WERI-Rb-1 (cell line): ENCODE data around the gene TEDC1.

ENCODE experiments used
- DNase-seq: peaks from one replicate; pipeline ENCODE4 v3.0.0-alpha.2; 2020
- H3K27ac ChIP-seq: fragments of 250-450 bp; sonication (Bioruptor Pico); 2 replicates; pipeline ENCODE4 v1.5.1; 2020; ENCODE audit warnings: mild to moderate bottlenecking, moderate library complexity
- H3K27me3 ChIP-seq: fragments of 250-450 bp; sonication (Bioruptor Pico); 2 replicates; pipeline ENCODE4 v1.5.1; 2021; ENCODE audit warnings: mild to moderate bottlenecking, low read depth, moderate library complexity; ENCODE audit not compliant: insufficient read depth, severe bottlenecking
- H3K36me3 ChIP-seq: fragments of 250-450 bp; sonication (Bioruptor Pico); 2 replicates; pipeline ENCODE4 v1.5.1; 2020; ENCODE audit warnings: mild to moderate bottlenecking, moderate library complexity
- H3K4me3 ChIP-seq: 2 replicates; pipeline ENCODE4 v1.5.1; 2011; ENCODE audit warnings: low read depth, mild to moderate bottlenecking, control low read depth, low read length
- H3K9me3 ChIP-seq: fragments of 250-450 bp; sonication (Bioruptor Pico); 2 replicates; pipeline ENCODE4 v1.5.1; 2021; ENCODE audit warnings: mild to moderate bottlenecking, moderate library complexity; ENCODE audit not compliant: severe bottlenecking
- CTCF ChIP-seq: IDR thresholded peaks from 2 replicates; pipeline ENCODE4 v1.5.1; 2011; ENCODE audit warnings: low read depth, mild to moderate bottlenecking, control low read depth, inconsistent platforms, low read length

Gene TEDC1

GRCh38 chr14:105460616-105461015, 30.4 kb upstream of the TEDC1 start:
- peaks cover 73% of the 10 kb centered on the region for H3K36me3 ChIP-seq
- H3K9me3 ChIP-seq = no peaks in the 10 kb centered on the region

GRCh38 chr14:105461903-105462302, 29.1 kb upstream of the TEDC1 start:
- DNase-seq = no peak
- peaks cover 65% of the 10 kb centered on the region for H3K36me3 ChIP-seq
- H3K27ac ChIP-seq = no peak overlapping the region

More at GRCh38 chr14:105460616-105461015, 30.4 kb upstream of the TEDC1 start:
- DNase-seq = no peak
- no peak overlapping the region for H3K27ac ChIP-seq
- no peak overlapping the region for H3K4me3 ChIP-seq
- TF ChIP-seq CTCF = no peak
- H3K27me3 ChIP-seq = no peaks in the 10 kb centered on the region

GRCh38 chr14:105464501-105464900, 26.5 kb upstream of the TEDC1 start:
- Histone ChIP-seq H3K27me3 (no peaks in the 10 kb centered on the region), H3K27ac (no peak overlapping the region), H3K4me3 (no peak overlapping the region), H3K36me3 (peaks cover 73% of the 10 kb centered on the region), H3K9me3 (no peaks in the 10 kb centered on the region)
- no peak for DNase-seq
- TF ChIP-seq CTCF = no peak

More at GRCh38 chr14:105461903-105462302, 29.1 kb upstream of the TEDC1 start:
- TF ChIP-seq CTCF = no peak
- no peak overlapping the region for H3K4me3 ChIP-seq
- H3K9me3 ChIP-seq = no peaks in the 10 kb centered on the region
- H3K27me3 ChIP-seq = no peaks in the 10 kb centered on the region

- peaks cover 70% of the 10 kb centered on the region for H3K36me3 ChIP-seq
- DNase-seq = no peak
Measured at GRCh38 chr14:105465209-105466031, 25.6 kb upstream of the TEDC1 start.

GRCh38 chr14:105466531-105467248, 24.4 kb upstream of the TEDC1 start:
- Histone ChIP-seq H3K27me3 (no peaks in the 10 kb centered on the region), H3K36me3 (peaks cover 57% of the 10 kb centered on the region), H3K27ac (no peak overlapping the region), H3K4me3 (no peak overlapping the region), H3K9me3 (no peaks in the 10 kb centered on the region)
- no peak for DNase-seq
- no peak for TF ChIP-seq CTCF

More at GRCh38 chr14:105465209-105466031, 25.6 kb upstream of the TEDC1 start:
- Histone ChIP-seq H3K9me3 (no peaks in the 10 kb centered on the region), H3K27me3 (no peaks in the 10 kb centered on the region), H3K27ac (no peak overlapping the region), H3K4me3 (no peak overlapping the region)
- no peak for TF ChIP-seq CTCF
